ENCODE data around the gene TAF7L.
"Not testable (repeated sequence)": the region's sequence is repeated elsewhere in the genome, so short reads cannot be mapped to it uniquely, and the experiment has no call there.

TAF7L gene, protein sequence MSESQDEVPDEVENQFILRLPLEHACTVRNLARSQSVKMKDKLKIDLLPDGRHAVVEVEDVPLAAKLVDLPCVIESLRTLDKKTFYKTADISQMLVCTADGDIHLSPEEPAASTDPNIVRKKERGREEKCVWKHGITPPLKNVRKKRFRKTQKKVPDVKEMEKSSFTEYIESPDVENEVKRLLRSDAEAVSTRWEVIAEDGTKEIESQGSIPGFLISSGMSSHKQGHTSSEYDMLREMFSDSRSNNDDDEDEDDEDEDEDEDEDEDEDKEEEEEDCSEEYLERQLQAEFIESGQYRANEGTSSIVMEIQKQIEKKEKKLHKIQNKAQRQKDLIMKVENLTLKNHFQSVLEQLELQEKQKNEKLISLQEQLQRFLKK

GRCh38 chrX:101290957-101291603 is at the start of gene TAF7L:
Gene TAF7L (minus strand): TSS chrX:101291334. CDS start chrX:101287543, 3,791 bp downstream.
- DNase-seq (ENCODE audit: low read depth in 2 of 2) = no peak

- DNase-seq (ENCODE audit: low read depth in 2 of 2) = no peak
Measured at GRCh38 chrX:101337776-101338271, 46.7 kb upstream of the TAF7L start.

GRCh38 chrX:101334310-101334709 is 43.2 kb upstream of the TAF7L start:
- DNase-seq (ENCODE audit: low read depth in 2 of 2) = not testable (repeated sequence)

DNA sequence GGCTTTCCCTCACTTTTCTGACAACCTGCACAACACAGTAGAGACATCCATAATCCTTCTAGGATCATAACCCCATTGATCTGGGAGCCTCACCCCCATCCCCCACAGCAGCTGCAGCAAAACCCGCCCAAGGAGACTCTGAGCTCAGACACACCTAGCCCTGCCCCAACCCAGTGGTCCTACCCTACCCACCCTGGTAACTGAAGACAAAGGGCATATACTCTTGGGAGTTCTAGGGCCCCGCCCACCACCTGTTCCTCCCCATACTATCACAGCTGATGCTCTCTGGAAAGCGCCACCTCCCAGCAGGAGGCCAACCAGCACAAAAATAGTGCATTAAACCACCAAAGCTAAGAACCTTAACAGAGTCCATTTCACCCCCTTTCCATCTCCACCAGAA is 35.5 kb upstream of the TAF7L start:
- not testable (repeated sequence) for DNase-seq (ENCODE audit: low read depth in 2 of 2)

DNA sequence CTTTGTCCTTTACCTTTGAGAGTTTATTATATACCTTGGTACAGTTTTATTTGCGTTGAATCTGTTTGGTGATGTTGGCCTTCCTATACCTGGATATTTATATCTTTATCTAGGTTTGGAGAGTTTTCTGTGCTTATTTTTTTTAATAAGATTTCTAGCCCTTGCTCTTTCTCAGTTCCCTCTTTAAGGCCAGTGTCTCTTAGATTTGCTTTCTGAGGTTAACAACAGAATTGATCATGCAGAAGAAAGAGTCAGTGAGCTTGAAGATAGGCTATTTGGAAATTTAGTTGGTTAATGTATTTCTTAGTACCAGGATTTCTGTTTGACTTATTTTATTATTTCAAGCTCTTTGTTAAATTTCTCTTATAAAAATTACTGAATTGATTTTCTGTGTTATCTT is 12.7 kb upstream of the TAF7L start:
- DNase-seq (ENCODE audit: low read depth in 2 of 2) = no peak

- not testable (repeated sequence) for DNase-seq (ENCODE audit: low read depth in 2 of 2)
Measured at GRCh38 chrX:101295603-101296002, 4.5 kb upstream of the TAF7L start.

DNA sequence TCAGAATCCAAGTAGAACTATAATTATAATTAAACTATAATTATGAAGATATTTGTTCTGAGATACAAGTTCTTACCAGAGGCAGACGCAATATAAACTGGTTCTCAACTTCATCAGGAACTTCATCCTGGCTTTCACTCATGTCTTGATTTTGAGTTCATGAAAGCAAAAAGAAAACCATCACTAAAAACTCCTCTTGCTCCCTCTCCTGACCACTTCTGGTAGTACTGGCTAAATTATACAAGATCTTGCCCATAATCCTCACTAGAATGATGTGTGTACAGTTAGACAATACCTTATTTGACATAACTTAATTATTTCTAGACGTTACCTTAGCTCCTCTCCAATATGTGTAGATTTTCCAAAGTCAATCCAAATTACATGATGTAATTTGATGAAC is 3.7 kb downstream of the TAF7L start:
- DNase-seq (ENCODE audit: low read depth in 2 of 2) = no peak

GRCh38 chrX:101276238-101276637 is 14.9 kb downstream of the TAF7L start:
- no peak for DNase-seq (ENCODE audit: low read depth in 2 of 2)

- no peak for DNase-seq (ENCODE audit: low read depth in 2 of 2)
Measured at GRCh38 chrX:101274198-101274597, 16.9 kb downstream of the TAF7L start.

DNA sequence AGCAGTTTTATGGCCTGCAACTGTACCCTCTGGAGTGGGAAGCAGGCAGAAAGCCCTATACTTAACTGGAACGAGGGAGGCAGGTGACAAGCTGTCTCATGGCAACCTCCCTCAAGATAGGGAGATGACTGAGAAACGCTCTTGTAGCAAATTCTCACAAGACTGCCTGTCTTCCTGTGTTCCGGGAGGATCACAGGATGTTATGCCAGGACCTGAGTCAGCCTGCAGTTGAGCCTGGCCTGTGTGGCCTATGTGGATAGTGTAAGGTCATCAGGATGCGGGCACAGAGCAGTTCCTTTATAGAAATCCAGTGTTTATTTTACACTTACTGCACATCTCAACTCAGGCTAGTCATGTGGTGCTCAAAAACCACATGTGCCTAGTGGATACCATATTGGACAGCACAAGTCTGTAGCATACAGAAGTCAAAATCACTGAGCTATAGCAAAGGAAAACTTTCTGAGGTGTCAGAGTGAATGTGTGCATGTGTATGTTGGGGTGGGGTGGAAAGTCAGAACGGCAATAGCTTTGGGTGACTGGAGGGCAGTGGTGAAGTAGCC is 25.2 kb downstream of the TAF7L start:
- no peak for DNase-seq (ENCODE audit: low read depth in 2 of 2)

GRCh38 chrX:101263766-101264165 is 27.4 kb downstream of the TAF7L start:
- no peak for DNase-seq (ENCODE audit: low read depth in 2 of 2)

- DNase-seq (ENCODE audit: low read depth in 2 of 2) = no peak
Measured at GRCh38 chrX:101262590-101262989, 28.5 kb downstream of the TAF7L start.

GRCh38 chrX:101260435-101260834 is 30.7 kb downstream of the TAF7L start:
- DNase-seq (ENCODE audit: low read depth in 2 of 2) = no peak

DNA sequence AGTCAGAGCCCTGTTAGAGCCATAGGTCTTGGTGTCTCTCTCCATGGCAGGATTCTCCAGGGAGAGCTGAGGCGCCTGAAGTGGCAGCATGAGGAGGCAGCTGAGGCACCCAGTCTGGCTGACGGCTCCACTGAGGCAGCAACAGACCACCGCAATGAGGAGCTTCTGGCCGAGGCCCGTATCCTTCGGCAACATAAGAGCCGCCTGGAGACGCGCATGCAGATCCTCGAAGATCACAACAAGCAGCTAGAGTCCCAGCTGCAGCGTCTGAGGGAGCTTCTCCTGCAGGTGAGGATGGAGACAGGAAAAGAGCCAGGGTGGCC is 32.9 kb downstream of the TAF7L start:
- DNase-seq (ENCODE audit: low read depth in 2 of 2) = no peak

DNA sequence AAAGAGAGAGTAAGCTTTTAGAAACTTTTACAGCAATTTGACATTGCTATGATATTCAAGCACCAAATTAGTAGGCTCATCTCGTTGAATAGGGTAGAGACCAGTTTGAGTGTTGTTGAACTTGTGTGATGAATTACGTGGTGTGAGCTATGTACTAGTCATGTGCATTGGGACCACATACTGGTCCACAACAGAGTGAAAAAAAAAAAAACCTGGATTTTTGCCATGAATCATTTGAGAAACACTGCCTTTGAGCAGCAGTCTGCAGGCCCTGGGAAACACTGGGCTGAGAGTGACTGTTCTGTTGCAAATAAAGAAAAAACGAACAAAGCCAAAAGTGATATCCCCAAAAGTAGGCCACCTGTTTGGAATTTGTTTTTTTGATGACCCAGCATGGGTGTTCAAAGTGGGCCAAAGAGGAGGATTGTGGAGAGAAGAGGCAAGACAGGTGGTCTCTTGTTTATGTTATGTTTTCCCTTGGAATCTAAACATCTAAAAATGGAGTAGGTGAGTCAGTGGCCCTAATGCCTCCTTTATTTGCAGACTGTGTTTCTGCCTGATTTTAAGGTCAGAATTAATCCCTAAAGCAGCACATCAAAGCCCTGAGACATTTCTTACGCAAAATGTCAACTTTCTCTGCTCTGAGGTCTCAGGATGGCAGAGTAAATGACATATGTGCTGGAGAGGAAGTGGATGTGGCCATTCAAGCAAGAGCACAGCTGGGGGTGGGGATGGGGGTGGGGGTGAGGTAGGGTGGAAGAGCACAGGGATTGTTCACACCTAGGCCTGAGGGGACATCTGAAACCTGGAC is 33.5 kb downstream of the TAF7L start:
- no peak for DNase-seq (ENCODE audit: low read depth in 2 of 2)

- DNase-seq (ENCODE audit: low read depth in 2 of 2) = no peak
Measured at GRCh38 chrX:101252634-101253033, 38.5 kb downstream of the TAF7L start.

DNA sequence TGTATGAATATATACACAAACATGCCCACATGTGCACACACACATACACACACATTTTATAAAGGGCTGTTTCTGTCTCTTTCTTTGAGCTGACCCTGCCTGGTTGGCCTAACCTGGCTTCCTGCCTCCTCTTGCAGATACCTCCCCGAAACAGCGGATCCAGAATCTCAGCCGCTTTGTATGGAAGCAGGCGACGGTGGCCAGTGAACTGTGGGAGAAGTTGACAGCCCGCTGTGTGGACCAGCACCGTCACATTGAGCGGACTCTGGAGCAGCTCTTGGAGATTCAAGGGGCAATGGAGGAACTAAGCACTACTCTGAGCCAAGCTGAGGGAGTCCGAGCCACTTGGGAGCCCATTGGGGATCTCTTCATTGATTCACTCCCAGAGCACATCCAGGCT is 49.6 kb downstream of the TAF7L start:
- DNase-seq (ENCODE audit: low read depth in 2 of 2) = no peak

GRCh38 chrX:101237041-101237440 is 54.1 kb downstream of the TAF7L start:
- no peak for DNase-seq (ENCODE audit: low read depth in 2 of 2)

DNA sequence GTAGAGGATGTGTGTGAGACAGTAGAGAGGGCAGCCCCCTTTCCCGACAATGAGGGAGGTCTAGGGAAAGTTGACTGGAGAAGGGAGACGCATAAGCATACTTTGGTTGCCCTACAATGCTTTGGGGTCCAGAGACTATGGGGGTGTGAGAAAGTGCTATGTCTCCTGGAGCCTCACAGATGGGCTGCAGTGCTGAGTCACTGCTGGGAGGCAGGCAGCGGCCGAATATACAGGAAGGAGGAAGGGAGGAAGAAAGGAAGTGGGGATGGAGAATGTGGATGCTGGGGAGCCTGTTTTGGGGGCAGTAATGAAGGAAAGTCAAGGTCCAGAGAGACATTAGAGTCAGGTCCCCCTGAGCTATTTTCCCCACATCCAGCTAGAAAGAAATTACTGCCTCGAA is 58.8 kb downstream of the TAF7L start:
- no peak for DNase-seq (ENCODE audit: low read depth in 2 of 2)

- no peak for DNase-seq (ENCODE audit: low read depth in 2 of 2)
Measured at GRCh38 chrX:101231080-101231479, 60.1 kb downstream of the TAF7L start.

GRCh38 chrX:101230636-101231035 is 60.5 kb downstream of the TAF7L start:
- no peak for DNase-seq (ENCODE audit: low read depth in 2 of 2)

DNA sequence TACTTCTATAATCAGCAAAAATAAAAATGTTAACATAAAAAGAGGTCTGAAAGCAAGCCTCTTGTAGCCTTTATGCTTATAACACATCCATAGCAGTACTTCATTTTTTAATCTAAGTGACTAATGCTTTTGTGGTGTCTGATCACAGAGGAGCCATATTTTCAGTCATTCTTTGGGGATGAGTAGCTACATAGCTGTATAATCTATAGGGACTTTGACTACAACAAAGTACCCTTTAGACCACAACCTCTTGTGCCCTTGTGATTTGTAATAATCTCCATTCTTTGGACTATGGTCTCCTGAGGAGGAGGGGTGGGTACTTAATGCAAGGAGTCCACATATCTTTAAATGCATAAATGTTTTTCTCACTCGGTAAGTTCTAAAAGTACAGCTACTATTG is 62.0 kb downstream of the TAF7L start:
- DNase-seq (ENCODE audit: low read depth in 2 of 2) = no peak

Measured in stimulated activated CD4-positive, alpha-beta T cell treated with anti-CD3 and anti-CD28 coated beads, Interleukin-1b, Interleukin-23, amount 100 ng/mL, for 1 hour (primary cell).